HG03442 (cell line): ENCODE data around the gene RASD1.

Experiments used
- ATAC-seq: cut with Tn5 transposase; IDR thresholded peaks from one replicate; pipeline ENCODE4 v1.9.1; 2021; ENCODE audit warnings: mild to moderate bottlenecking, moderate library complexity; ENCODE audit not compliant: unreplicated experiment

Gene RASD1

DNA sequence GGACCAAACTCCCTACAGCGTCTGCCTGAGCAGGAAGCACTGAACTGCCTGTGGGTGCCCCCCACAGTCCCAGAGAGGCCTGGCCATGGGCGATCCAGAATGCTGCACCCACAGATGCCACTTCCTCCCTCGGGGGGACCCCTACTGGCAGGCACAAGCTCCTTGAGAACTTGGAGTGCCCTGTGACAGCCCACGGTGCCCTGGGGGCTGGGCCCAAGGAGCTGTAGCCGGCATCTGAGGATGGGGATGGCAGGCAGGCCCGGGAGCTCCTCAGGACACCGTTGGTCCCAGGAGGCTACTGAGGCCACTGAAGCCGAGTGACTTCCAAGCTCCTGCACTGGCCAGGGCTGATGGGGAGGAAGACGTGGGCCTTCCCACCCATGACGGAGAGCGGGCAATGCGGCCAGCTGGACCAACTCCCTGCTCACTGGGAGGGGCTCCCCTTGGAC, 15.1 kb upstream of the RASD1 start:
- ATAC-seq, result no peak

- ATAC-seq, result no peak
Observed at GRCh38 chr17:17510456-17511292, 14.5 kb upstream of the RASD1 start.

DNA sequence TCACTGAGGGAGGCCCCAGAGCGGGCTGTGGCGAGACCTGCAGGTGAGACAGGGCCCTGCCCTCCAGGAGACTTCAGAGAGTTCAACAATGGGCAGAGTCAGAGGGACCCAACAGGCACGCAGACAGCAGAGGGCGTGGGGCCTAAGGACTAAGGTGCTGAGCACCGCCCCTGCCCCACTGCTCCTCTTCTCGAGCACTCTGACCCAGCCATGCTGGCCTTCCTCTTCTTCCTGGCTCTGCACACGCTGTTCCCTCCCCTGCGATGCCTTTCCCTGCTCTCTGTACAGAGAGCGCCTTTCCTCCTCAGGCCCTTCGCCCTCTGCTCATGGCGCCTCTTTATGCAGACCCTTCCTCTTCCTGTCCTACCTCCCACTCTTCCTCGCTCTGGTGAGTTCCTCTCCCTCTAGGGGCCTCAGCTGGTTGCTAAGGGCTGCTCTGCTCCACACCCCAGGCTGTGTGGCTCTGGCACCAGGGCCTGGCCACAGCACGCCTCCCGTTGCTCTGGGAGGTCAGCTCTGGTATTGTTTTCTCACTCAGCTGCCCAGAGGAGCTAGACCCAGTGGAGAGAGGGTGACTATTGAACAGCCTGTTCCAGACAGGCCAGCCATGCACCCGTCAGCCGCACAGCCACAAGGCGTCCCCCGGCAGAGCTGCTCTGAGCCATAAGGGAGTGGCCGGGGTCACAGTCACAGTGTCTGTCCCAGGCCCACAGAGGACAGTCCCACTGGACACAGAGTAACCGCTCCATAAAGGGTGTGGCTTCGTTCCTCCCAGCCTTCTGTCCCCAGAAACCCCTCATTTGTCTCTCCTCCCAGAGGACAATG, 13.6 kb upstream of the RASD1 start:
- ATAC-seq, result no peak

- no peak for ATAC-seq
Observed at GRCh38 chr17:17508646-17509591, 12.7 kb upstream of the RASD1 start.

GRCh38 chr17:17508019-17508535, 11.9 kb upstream of the RASD1 start:
- no peak for ATAC-seq

GRCh38 chr17:17507465-17508011, 11.3 kb upstream of the RASD1 start:
- no peak for ATAC-seq

- no peak for ATAC-seq
Observed at GRCh38 chr17:17506893-17507464, 10.8 kb upstream of the RASD1 start.

GRCh38 chr17:17506181-17506741, 10.1 kb upstream of the RASD1 start:
- no peak for ATAC-seq

GRCh38 chr17:17505610-17506171, 9.5 kb upstream of the RASD1 start:
- no peak for ATAC-seq

DNA sequence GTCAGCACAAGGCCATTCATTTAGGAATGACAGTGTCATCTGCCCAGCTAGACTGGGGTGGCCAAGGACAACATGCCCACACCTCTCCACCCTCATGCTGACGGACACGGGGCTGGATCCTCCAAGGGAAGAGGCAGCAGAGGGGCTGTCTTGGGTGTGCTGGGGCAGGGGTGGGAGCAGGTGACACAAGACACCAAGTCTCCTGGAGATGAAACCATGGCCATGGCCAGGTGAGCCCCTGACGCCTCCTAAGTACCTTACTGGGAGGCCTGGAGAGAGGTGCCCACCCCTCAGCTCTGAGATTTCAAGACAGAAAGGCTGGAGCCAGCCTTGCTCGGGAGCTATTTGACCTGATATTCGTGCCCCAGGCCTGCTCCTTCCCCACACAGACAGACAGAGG, 9.0 kb upstream of the RASD1 start:
- no peak for ATAC-seq

- no peak for ATAC-seq
Observed at GRCh38 chr17:17504341-17505140, 8.3 kb upstream of the RASD1 start.

DNA sequence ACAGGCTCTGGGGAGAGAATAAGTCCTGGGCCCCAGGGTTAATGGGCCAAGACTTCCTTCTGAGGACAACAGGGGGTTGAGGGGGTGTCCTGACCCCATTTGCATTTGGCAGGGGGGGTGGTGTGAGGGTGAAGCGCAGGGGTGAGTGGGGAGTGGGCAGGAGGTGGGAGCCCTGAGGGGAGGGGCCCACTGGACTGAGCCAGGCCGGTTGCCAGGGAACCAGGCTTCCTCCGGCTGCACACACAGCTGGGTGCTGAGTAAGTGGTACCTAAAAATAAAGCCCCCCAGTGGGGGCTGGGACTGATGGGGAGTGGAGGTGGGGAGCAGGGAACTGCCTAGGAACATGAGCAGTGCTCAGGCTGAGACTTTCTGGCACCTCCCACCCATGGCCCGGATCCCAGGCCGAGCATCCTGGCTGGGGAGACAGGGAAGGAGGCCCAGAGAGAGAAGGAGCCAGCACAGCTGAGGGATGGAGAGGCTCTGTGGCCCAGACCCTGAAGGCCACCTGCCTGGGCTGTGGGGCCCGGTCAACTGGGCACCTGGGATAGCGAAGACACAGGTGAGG, 7.5 kb upstream of the RASD1 start:
- no peak for ATAC-seq

- no peak for ATAC-seq
Observed at GRCh38 chr17:17502741-17503565, 6.8 kb upstream of the RASD1 start.

GRCh38 chr17:17500999-17501605, 4.9 kb upstream of the RASD1 start:
- no peak for ATAC-seq

GRCh38 chr17:17499402-17500145, 3.4 kb upstream of the RASD1 start:
- ATAC-seq, result no peak

DNA sequence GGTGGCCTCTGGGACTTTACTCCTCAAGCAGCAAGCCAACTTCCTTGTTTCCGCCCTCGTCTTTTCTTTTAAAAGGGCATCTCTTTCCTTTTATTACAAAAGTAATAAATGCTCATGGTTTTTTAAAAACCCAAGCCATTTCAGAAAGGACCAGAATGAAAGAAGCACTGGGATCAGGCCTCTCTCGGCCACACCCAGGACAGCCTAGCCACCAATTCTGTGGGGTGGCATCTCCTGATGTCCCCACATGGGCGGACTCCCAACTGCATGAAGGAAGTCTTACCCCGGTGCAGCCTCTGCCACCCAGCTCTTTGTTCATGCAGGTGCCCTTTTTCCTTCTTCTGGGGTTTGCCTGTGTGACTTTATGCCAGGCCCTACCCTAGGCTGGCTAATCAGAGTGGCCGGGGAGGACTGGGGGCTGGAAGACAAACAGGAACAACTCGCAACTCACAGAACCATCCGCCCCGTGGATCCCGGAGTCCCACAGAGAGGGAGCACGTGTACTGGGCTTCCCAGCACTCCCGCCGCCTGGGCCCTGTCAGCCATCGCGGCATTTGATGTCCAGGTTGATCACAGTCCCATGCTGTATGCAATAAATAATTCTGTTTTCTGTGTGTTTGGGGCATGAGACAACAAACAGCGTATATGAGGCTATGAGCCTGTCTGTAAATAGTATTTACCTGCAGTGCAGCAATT, 2.6 kb upstream of the RASD1 start:
- ATAC-seq, result no peak
